NT2/D1 (cell line): ENCODE measurements around the gene PAPOLB.
A peak's percentile ranks its signal among the peaks of the same experiment; 100 is the strongest.

Experiments used
- DNase-seq: peaks from one replicate; pipeline ENCODE4 v3.0.0-alpha.2; 2011; ENCODE audit warnings: low read depth, low spot score
- H3K27me3 ChIP-seq: 2 replicates; pipeline ENCODE4 v1.6.0; 2011; ENCODE audit warnings: mild to moderate bottlenecking; ENCODE audit not compliant: insufficient read length, insufficient read depth
- H3K36me3 ChIP-seq: 2 replicates; pipeline ENCODE4 v1.6.1; 2011; ENCODE audit warnings: mild to moderate bottlenecking, low read length, mixed read lengths; ENCODE audit not compliant: insufficient read depth, insufficient read length
- H3K4me1 ChIP-seq: 2 replicates; pipeline ENCODE4 v1.5.1; 2011; ENCODE audit not compliant: insufficient read depth, insufficient read length
- H3K4me3 ChIP-seq: 2 replicates; pipeline ENCODE4 v1.5.1; 2011; ENCODE audit warnings: low read depth; ENCODE audit not compliant: insufficient read length
- H3K9ac ChIP-seq: 2 replicates; pipeline ENCODE4 v1.6.0; 2011; ENCODE audit warnings: low read depth; ENCODE audit not compliant: insufficient read length
- H3K9me3 ChIP-seq: 2 replicates; pipeline ENCODE4 v1.5.1; 2011; ENCODE audit warnings: mild to moderate bottlenecking, low read length; ENCODE audit not compliant: insufficient read depth
- SUZ12 ChIP-seq: IDR thresholded peaks from 2 replicates; pipeline ENCODE4 v1.6.1; 2011; ENCODE audit not compliant: insufficient read length, insufficient read depth; ENCODE audit errors: extremely low read depth
- YY1 ChIP-seq: IDR thresholded peaks from 2 replicates; pipeline ENCODE4 v1.6.1; 2011; ENCODE audit not compliant: insufficient read length, insufficient read depth
- ZNF274 ChIP-seq: IDR thresholded peaks from 2 replicates; pipeline ENCODE4 v1.6.1; 2011; ENCODE audit warnings: mild to moderate bottlenecking, low read depth, low read length

The PAPOLB gene

DNA sequence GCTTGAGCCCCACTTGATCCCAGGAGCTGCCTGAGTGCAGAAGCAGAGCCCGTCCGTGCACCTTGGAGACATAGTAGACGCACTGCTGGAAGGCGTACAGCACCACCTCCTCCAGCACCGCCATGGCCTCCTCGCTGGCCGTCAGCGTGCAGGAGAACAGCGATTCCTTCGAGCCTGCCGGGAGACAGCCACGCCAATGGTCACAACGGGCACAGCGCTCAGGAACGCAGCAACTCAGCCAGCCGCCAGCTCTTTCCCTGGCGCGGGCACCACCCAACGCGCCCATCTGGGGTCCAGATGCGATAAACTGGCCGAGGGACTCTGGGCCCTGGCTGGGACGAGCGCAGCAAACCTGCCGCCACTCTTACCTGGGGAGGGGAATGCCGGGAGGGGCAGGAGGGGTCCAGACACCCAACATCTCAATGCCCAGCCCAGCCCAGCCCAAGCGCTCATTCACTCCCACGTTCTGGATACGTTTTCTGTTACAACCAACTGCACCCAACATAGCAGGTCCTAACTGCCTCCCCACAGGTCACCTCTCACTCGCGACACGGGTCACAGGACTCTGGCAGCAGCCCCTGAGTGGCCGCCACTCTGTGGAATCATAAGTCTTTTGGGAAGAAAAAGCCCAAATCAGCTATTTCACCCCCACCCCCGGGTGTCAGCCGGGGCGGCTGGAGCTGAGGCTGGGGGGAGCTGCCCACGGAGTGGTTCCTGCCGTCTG, 44.5 kb downstream of the PAPOLB start:
- Histone ChIP-seq H3K36me3 (peaks cover 5% of the 10 kb centered on the region), H3K9me3 (no peaks in the 10 kb centered on the region), H3K4me1 (peaks cover 12% of the 10 kb centered on the region), H3K4me3 (no peak overlapping the region), H3K27me3 (no peaks in the 10 kb centered on the region), H3K9ac (no peak overlapping the region)
- DNase-seq: no peak
- TF ChIP-seq ZNF274: no peak
- no peak for TF ChIP-seq SUZ12
- no peak for TF ChIP-seq YY1

- Histone ChIP-seq H3K4me3 (no peak overlapping the region), H3K9me3 (no peaks in the 10 kb centered on the region), H3K4me1 (peaks cover 12% of the 10 kb centered on the region), H3K36me3 (peaks cover 5% of the 10 kb centered on the region), H3K27me3 (no peaks in the 10 kb centered on the region), H3K9ac (peak overlapping the region; percentile 10)
- TF ChIP-seq SUZ12 (no peak), ZNF274 (no peak), YY1 (no peak)
- no peak for DNase-seq
Observed at GRCh38 chr7:4816419-4817080, 45.3 kb downstream of the PAPOLB start.

DNA sequence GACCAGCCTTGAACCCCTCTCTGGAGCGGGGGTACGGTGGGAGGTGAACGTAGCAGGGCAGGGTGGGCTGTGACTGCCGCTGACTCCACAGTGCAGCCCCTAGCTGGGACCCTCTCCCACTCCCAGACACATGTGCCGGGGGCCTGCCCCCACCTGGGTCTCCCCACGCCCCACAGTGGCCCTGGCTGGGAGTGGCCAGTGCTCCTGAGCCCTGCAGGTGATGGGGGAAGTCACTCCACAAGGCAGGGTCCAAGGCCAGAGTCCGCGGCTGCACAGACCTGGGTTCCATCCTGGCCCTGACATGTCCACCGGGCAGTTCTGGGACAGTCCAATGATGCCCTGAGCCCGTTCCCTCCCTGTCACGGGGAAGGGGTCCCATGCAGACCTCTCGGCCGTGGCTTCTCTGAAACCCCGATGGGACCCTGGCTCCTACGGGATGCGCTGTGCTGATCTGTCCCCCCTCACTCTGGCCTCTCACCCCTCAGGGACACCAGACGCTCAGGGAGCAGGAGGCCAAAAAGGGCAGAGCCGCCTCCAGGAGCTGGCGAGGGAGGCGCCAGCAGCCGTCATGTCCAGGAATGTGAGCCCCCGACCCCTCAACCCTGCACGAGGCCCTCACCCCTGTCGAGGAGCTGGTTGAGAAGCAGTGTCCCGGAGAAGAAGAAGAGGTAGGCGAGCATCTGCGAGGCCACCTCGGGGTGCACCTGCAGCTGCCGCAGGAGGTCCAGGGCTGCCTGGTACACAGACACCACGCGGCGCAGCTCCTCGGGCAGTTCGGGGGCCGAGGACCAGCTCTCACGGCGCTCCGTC, 46.0 kb downstream of the PAPOLB start:
- no peak for DNase-seq
- Histone ChIP-seq H3K27me3 (no peaks in the 10 kb centered on the region), H3K4me1 (peaks cover 11% of the 10 kb centered on the region), H3K4me3 (no peak overlapping the region), H3K9ac (peak overlapping the region; percentile 10), H3K36me3 (peaks cover 5% of the 10 kb centered on the region), H3K9me3 (no peaks in the 10 kb centered on the region)
- TF ChIP-seq YY1: no peak
- TF ChIP-seq SUZ12: no peak
- TF ChIP-seq ZNF274: no peak

GRCh38 chr7:4815121-4815520, 46.7 kb downstream of the PAPOLB start:
- Histone ChIP-seq H3K27me3 (no peaks in the 10 kb centered on the region), H3K9ac (no peak overlapping the region), H3K9me3 (no peaks in the 10 kb centered on the region), H3K36me3 (peaks cover 8% of the 10 kb centered on the region), H3K4me1 (peaks cover 10% of the 10 kb centered on the region), H3K4me3 (no peak overlapping the region)
- DNase-seq: no peak
- TF ChIP-seq YY1 (no peak), ZNF274 (no peak), SUZ12 (no peak)

GRCh38 chr7:4814433-4814832, 47.4 kb downstream of the PAPOLB start:
- no peak for DNase-seq
- no peak overlapping the region for H3K9ac ChIP-seq
- H3K36me3 ChIP-seq: peaks cover 8% of the 10 kb centered on the region
- H3K4me1 ChIP-seq: peaks cover 10% of the 10 kb centered on the region
- no peaks in the 10 kb centered on the region for H3K27me3 ChIP-seq
- no peaks in the 10 kb centered on the region for H3K9me3 ChIP-seq
- TF ChIP-seq SUZ12: no peak
- TF ChIP-seq ZNF274: no peak
- no peak for TF ChIP-seq YY1
- H3K4me3 ChIP-seq: no peak overlapping the region

DNA sequence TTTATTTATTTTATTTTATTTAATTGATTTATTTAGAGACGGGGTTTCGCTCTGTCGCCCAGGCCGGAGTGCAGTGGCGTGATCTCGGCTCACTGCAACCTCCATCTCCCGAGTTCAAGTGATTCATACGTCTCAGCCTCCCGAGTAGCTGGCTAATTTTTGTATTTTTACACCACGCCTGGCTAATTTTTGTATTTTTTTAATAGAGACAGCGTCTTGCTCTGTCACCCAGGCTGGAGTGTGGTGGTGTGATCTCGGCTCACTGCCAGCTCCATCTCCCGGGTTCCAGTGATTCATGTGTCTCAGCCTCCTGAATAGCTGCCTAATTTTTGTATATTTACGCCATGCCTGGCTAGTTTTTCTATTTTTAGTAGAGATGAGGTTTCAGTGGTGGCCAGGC, 52.2 kb downstream of the PAPOLB start:
- peaks cover 9% of the 10 kb centered on the region for H3K4me1 ChIP-seq

GRCh38 chr7:4809091-4809591, 52.7 kb downstream of the PAPOLB start:
- H3K9ac ChIP-seq: peak overlapping the region; percentile 21
- H3K4me1 ChIP-seq: peaks cover 11% of the 10 kb centered on the region
- no peak overlapping the region for H3K4me3 ChIP-seq
- no peaks in the 10 kb centered on the region for H3K9me3 ChIP-seq
- TF ChIP-seq YY1 (no peak), SUZ12 (no peak), ZNF274 (no peak)
- no peaks in the 10 kb centered on the region for H3K27me3 ChIP-seq
- DNase-seq: no peak
- peaks cover 13% of the 10 kb centered on the region for H3K36me3 ChIP-seq

More for the DNA sequence above, 52.2 kb downstream of the PAPOLB start:
- DNase-seq: no peak
- Histone ChIP-seq H3K27me3 (no peaks in the 10 kb centered on the region), H3K36me3 (peaks cover 13% of the 10 kb centered on the region), H3K9ac (no peak overlapping the region), H3K9me3 (no peaks in the 10 kb centered on the region), H3K4me3 (no peak overlapping the region)
- TF ChIP-seq ZNF274 (no peak), SUZ12 (no peak), YY1 (no peak)
